Measurements from ENCODE around the gene CLHC1. TPM values are rescaled to one million over a fixed set of nuclear protein-coding genes. Genes with fewer than 3 reads are reported as not detected.
A peak's percentile ranks its signal among the peaks of the same experiment; 100 is the strongest.

CLHC1 gene
- total and polyA plus RNA-seq, 2 of the 8 experiments (the other 6 are each of a cell fraction or from before 2014, with no cell fraction given) = 2.6 to 10.8 TPM

DNA sequence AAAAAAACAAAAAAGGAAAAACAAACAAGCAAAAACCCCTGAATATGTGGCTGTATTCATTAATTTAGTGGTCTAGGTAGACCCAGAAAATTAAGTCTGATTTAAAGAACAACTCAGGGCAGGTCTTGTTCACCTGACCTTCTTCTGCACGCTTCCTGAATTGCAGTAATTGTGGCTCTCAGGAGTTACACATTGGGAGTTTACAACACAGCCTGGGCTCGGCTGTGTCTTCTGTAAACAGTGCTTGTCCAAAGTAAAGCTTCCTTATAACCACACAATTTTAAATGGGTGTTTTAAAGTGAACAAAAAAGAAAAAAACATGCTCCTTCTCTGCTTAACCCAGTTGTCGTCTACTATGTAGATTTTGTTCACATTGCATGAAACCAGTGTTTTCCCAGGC lies 45.2 kb upstream of the CLHC1 start:
- Histone ChIP-seq H2AFZ (ENCODE audit: low read length) (0 out of 2 replicates have a peak overlapping the region, but pooled peaks have one; percentile 79), H2BK120ac (replicated peaks; ENCODE audit: low read depth, low read length) (no peak overlapping the region), H4K20me1 (replicated peaks in 1 of 2; ENCODE audit: control insufficient read depth in 1 of 2, insufficient read depth in 2 of 2, low read length in 2 of 2) (no peaks in the 10 kb centered on the region), H3K79me2 (ENCODE audit: control insufficient read depth in 1 of 2, insufficient read depth in 2 of 2, low read length in 2 of 2) (no peaks in the 10 kb centered on the region), H2BK20ac (ENCODE audit: low read length) (no peak overlapping the region), H2AK5ac (ENCODE audit: low read depth, low read length) (no peak overlapping the region), H2BK5ac (ENCODE audit: low read depth, low read length) (peak overlapping the region; percentile 24; the same call in 1 of the 2 replicates), H3K36me3 (ENCODE audit: control insufficient read depth in 2 of 4, insufficient read depth in 4 of 4, low read length in 3 of 4) (no peaks in the 10 kb centered on the region), H3K9me3 (ENCODE audit: insufficient read depth in 2 of 2, low read depth in 1 of 2, low read length in 1 of 2) (no peaks in the 10 kb centered on the region), H3K4me2 (ENCODE audit: insufficient read depth in 1 of 2, low read depth in 2 of 2, low read length in 2 of 2) (no peak overlapping the region), H3K18ac (ENCODE audit: extremely low read depth, low read length) (no peak overlapping the region; the same call in 1 of the 2 replicates), H3K79me1 (ENCODE audit: low read depth, low read length) (no peaks in the 10 kb centered on the region), H4K91ac (replicated peaks; ENCODE audit: insufficient read length, low read length) (no peak overlapping the region), H3K14ac (ENCODE audit: insufficient read length) (no peak overlapping the region), H2BK12ac (ENCODE audit: low read depth, low read length) (0 out of 2 replicates have a peak overlapping the region, but pooled peaks have one; percentile 27), H2BK15ac (ENCODE audit: low read length) (no peak overlapping the region), H3K23me2 (ENCODE audit: low read depth, low read length) (peaks cover 2% of the 10 kb centered on the region; the same call in 1 of the 2 replicates), H3K9ac (replicated peaks in 1 of 4; ENCODE audit: extremely low read depth in 1 of 4, low read depth in 3 of 4, low read length in 3 of 4) (no peak overlapping the region), H3K4ac (replicated peaks; ENCODE audit: insufficient read length, low read depth, low read length) (peak overlapping the region; percentile 94), H3K27me3 (replicated peaks in 1 of 4; ENCODE audit: control insufficient read depth in 3 of 4, extremely low read depth in 1 of 4, insufficient read depth in 3 of 4, low read length in 3 of 4) (no peaks in the 10 kb centered on the region), H4K8ac (ENCODE audit: extremely low read depth, insufficient read depth, low read length) (no peak overlapping the region), H3K4me1 (replicated peaks in 1 of 4; ENCODE audit: control insufficient read depth in 3 of 4, insufficient read depth in 4 of 4, low read length in 3 of 4) (peaks cover 3 to 15% (median 5%) of the 10 kb centered on the region in 4 experiments; a peak in 5 of 7 replicates), H4K5ac (ENCODE audit: insufficient read length, low read depth, low read length) (no peak overlapping the region), H3K56ac (replicated peaks; ENCODE audit: insufficient read length, low read depth, low read length) (no peak overlapping the region), H3K23ac (ENCODE audit: insufficient read length) (no peak overlapping the region), H3K27ac (ENCODE audit: low read depth, low read length) (no peak overlapping the region), H3K4me3 (ENCODE audit: extremely low read depth in 1 of 4, insufficient read depth in 2 of 4, low read depth in 3 of 4, low read length in 4 of 4) (no peak overlapping the region)
- ChIA-PET CTCF (ENCODE audit: partially characterized antibody) (no interaction called here), POLR2A (ENCODE audit: partially characterized antibody) (no interaction called here)
- FAIRE-seq (no peak), DNase-seq (ENCODE audit: low read depth in 1 of 2, low spot score in 2 of 2) (no peak)
- WGBS, 2 experiments (ENCODE audit: extremely low coverage in 1 of 2, insufficient coverage in 1 of 2, insufficient read length in 1 of 2, insufficient replicate concordance in 2 of 2, low coverage in 1 of 2, low lambda C conversion rate in 2 of 2, missing lambda C conversion rate in 1 of 2) = 94% methylated on average over 3 of the region's 3 CpGs; no CpG with 5 or more reads in 1 of the 2 experiments
- TF ChIP-seq EGR1 (IDR thresholded peaks at IDR 0.05; ENCODE audit: borderline replicate concordance, low read depth, low read length) (no peak), SIRT6 (IDR thresholded peaks at IDR 0.05; ENCODE audit: low read length) (no peak), SP1 (IDR thresholded peaks at IDR 0.05; ENCODE audit: low read depth, low read length) (no peak), JUND (IDR thresholded peaks at IDR 0.05; ENCODE audit: low read length) (no peak), BCL11A (IDR thresholded peaks at IDR 0.05; ENCODE audit: low read depth in 2 of 2, low read length in 2 of 2) (no peak), POLR2A (IDR thresholded peaks at IDR 0.05; ENCODE audit: control extremely low read depth in 1 of 2, low read depth in 2 of 2, low read length in 2 of 2) (no peak), RBBP5 (IDR thresholded peaks at IDR 0.05; ENCODE audit: borderline replicate concordance, low read depth, low read length) (no peak), CBX5 (IDR thresholded peaks at IDR 0.05; ENCODE audit: low read depth, low read length) (no peak), KDM5A (IDR thresholded peaks at IDR 0.05; ENCODE audit: low read length) (no peak), BRCA1 (IDR thresholded peaks at IDR 0.05; ENCODE audit: low read depth, low read length) (no peak), RNF2 (IDR thresholded peaks at IDR 0.05; ENCODE audit: borderline replicate concordance, low read depth, low read length, missing control alignments, poor library complexity, severe bottlenecking) (no peak), NRF1 (IDR thresholded peaks at IDR 0.05; ENCODE audit: low read depth, low read length) (no peak)
- TF ChIP-seq, protein P1, sequence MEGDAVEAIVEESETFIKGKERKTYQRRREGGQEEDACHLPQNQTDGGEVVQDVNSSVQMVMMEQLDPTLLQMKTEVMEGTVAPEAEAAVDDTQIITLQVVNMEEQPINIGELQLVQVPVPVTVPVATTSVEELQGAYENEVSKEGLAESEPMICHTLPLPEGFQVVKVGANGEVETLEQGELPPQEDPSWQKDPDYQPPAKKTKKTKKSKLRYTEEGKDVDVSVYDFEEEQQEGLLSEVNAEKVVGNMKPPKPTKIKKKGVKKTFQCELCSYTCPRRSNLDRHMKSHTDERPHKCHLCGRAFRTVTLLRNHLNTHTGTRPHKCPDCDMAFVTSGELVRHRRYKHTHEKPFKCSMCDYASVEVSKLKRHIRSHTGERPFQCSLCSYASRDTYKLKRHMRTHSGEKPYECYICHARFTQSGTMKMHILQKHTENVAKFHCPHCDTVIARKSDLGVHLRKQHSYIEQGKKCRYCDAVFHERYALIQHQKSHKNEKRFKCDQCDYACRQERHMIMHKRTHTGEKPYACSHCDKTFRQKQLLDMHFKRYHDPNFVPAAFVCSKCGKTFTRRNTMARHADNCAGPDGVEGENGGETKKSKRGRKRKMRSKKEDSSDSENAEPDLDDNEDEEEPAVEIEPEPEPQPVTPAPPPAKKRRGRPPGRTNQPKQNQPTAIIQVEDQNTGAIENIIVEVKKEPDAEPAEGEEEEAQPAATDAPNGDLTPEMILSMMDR (IDR thresholded peaks at IDR 0.05; ENCODE audit: control extremely low read depth in 1 of 3, insufficient read depth in 1 of 3, low read depth in 1 of 3, low read length in 3 of 3) = no peak
